GM18499 (cell line): ENCODE results near the gene ASB5.

ENCODE experiments used
- ATAC-seq: cut with Tn5 transposase; IDR thresholded peaks from one replicate; pipeline ENCODE4 v1.9.1; 2021; ENCODE audit warnings: moderate number of reproducible peaks; ENCODE audit not compliant: insufficient read depth, unreplicated experiment

ASB5 gene

DNA sequence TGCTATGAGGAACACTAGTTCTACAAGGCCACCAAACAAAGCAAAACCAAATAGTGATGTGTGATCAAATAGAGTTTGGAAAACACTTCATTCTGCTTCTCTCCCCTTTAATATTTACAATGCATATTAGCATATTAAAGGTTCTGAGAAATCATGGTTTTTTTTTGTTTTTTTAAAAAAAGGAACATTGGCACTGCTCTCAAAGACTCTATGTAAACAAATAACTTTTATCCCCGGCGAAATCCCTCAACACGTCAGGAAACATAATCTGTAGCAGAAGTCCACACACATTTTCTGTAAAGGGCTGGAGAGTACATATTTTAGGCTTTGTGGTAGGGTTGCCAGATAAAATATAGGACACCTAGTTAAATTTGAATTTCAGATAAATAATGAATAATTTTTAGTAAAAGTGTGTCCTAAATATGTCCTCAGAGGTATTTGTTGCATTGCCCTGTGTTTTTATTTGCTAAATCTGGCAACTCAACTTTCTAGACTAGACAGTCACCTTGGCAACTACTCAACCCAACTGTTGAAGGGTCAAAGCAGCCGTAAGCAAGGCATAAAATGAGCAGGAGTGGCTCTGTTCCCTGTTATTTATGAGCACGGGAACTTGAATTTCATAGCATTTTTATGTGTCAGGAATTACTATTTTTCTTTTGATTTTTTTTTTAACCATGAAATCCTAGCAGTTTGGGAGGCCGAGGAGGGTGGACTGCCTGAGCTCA, 82.2 kb downstream of the ASB5 start:
- no peak for ATAC-seq

- ATAC-seq, result no peak
These were observed 83.0 kb downstream of the ASB5 start for GRCh38 chr4:176186067-176186466.

- no peak for ATAC-seq
These were observed 84.0 kb downstream of the ASB5 start for GRCh38 chr4:176185051-176185450.
